ENCODE data around the gene SLC37A1.

SLC37A1 gene

GRCh38 chr21:42629933-42630589, 116.4 kb downstream of the SLC37A1 start:
- no peak for TF ChIP-seq CTCF (IDR thresholded peaks at IDR 0.05; ENCODE audit: low read depth, low read length)
- in situ Hi-C loops (cut with HindIII; ENCODE audit: low sequenced_read_pairs): no loop called here
- no peak overlapping the region for H3K4me3 ChIP-seq (ENCODE audit: low read depth, low read length)
- DNase-seq (ENCODE audit: low read depth, low spot score): no peak

- TF ChIP-seq CTCF (IDR thresholded peaks at IDR 0.05; ENCODE audit: low read depth, low read length): no peak
- H3K4me3 ChIP-seq (ENCODE audit: low read depth, low read length): no peak overlapping the region
- in situ Hi-C loops (cut with HindIII; ENCODE audit: low sequenced_read_pairs): no loop called here
- DNase-seq (ENCODE audit: low read depth, low spot score): no peak
Observed at GRCh38 chr21:42630626-42631025, 117.0 kb downstream of the SLC37A1 start.

All from astrocyte of the spinal cord (primary cell).